ENCODE results near the gene MRPL52. TPM values are rescaled to one million over a fixed set of nuclear protein-coding genes. Genes with fewer than 3 reads are reported as not detected.

Gene MRPL52
- total and polyA plus RNA-seq, 2 of the 13 experiments (the other 11 are each of a cell fraction or from before 2014, with no cell fraction given): 118 to 329 TPM

- 0 out of 2 replicates have a peak, but pooled peaks have one; percentile 5 for TF ChIP-seq ARID4A (CRISPR knock-in tag; IDR thresholded peaks at IDR 0.05; ENCODE audit: borderline replicate concordance)
- no peak for TF ChIP-seq KMT2A (CRISPR knock-in tag; IDR thresholded peaks at IDR 0.05)
- TF ChIP-seq ZNF605 (CRISPR knock-in tag; IDR thresholded peaks at IDR 0.05): peak; percentile 53; the same call in 1 of the 2 replicates
- no peak for TF ChIP-seq ZBTB7B (CRISPR knock-in tag; IDR thresholded peaks at IDR 0.05)
- peak; percentile 43 for TF ChIP-seq BCL6 (CRISPR knock-in tag; IDR thresholded peaks at IDR 0.05)
- TF ChIP-seq NFAT5 (CRISPR knock-in tag; IDR thresholded peaks at IDR 0.05): 0 out of 2 replicates have a peak, but pooled peaks have one; percentile 17
- no peak for TF ChIP-seq ZBTB26 (CRISPR knock-in tag; IDR thresholded peaks at IDR 0.05; ENCODE audit: borderline replicate concordance)
- 0 out of 2 replicates have a peak, but pooled peaks have one; percentile 22 for TF ChIP-seq NCOA5 (CRISPR knock-in tag; IDR thresholded peaks at IDR 0.05)
- TF ChIP-seq ZSCAN30 (CRISPR knock-in tag; IDR thresholded peaks at IDR 0.05): no peak
- peak; percentile 41; the same call in 1 of the 2 replicates for TF ChIP-seq SNAPC5 (CRISPR knock-in tag; IDR thresholded peaks at IDR 0.05; ENCODE audit: borderline replicate concordance)
- TF ChIP-seq TRIM22 (IDR thresholded peaks at IDR 0.05): no peak
- no peak for TF ChIP-seq KDM1A (CRISPR knock-in tag; IDR thresholded peaks at IDR 0.05)
- 0 out of 2 replicates have a peak, but pooled peaks have one; percentile 13 for TF ChIP-seq SP5 (CRISPR knock-in tag; IDR thresholded peaks at IDR 0.05; ENCODE audit: borderline replicate concordance, low read depth)
- TF ChIP-seq ZSCAN20 (CRISPR knock-in tag; IDR thresholded peaks at IDR 0.05; ENCODE audit: borderline replicate concordance): peak; percentile 52; the same call in 1 of the 2 replicates
- no peak for TF ChIP-seq ZNF12 (CRISPR knock-in tag; IDR thresholded peaks at IDR 0.05)
- TF ChIP-seq RNF2 (conservative IDR thresholded peaks at IDR 0.05; ENCODE audit: low read depth): no peak
- TF ChIP-seq NCOA1 (CRISPR knock-in tag; IDR thresholded peaks at IDR 0.05): no peak; the same call in 1 of the 2 replicates
Measured at GRCh38 chr14:22836301-22837113, 6.8 kb downstream of the MRPL52 start, which contains the start of gene MMP14 (continued).

All from HepG2 (cell line).